ENCODE measurements around the gene VAV3.
A peak's percentile ranks its signal among the peaks of the same experiment; 100 is the strongest.

The VAV3 gene

GRCh38 chr1:107899655-107900054, 65.3 kb downstream of the VAV3 start:
- Histone ChIP-seq H3K27ac (ENCODE audit: low read depth, low read length) (peak overlapping the region; percentile 71), H3K4me1 (ENCODE audit: control insufficient read depth, low read length) (peaks cover 67% of the 10 kb centered on the region), H4K20me1 (ENCODE audit: control insufficient read depth, insufficient read depth, low read depth, low read length) (no peaks in the 10 kb centered on the region), H3K79me2 (ENCODE audit: control insufficient read depth, low read length) (no peaks in the 10 kb centered on the region), H3F3A (ENCODE audit: control insufficient read depth, insufficient read depth) (peaks cover 7% of the 10 kb centered on the region), H3K9me2 (replicated peaks; ENCODE audit: control insufficient read depth, low read length) (no peaks in the 10 kb centered on the region), H3K9me3 (ENCODE audit: control insufficient read depth, insufficient read depth, low read length) (no peaks in the 10 kb centered on the region), H3K4me3 (ENCODE audit: low read length) (peak overlapping the region; percentile 50), H3K27me3 (ENCODE audit: control insufficient read depth, low read length) (no peaks in the 10 kb centered on the region), H3K36me3 (ENCODE audit: control insufficient read depth, low read length) (no peaks in the 10 kb centered on the region), H3K4me2 (ENCODE audit: low read length) (peak overlapping the region; percentile 67)
- TF ChIP-seq EZH2phosphoT487 (IDR thresholded peaks at IDR 0.05; ENCODE audit: borderline replicate concordance, low read length) (no peak), CTCF (IDR thresholded peaks at IDR 0.05; ENCODE audit: low read depth, low read length, poor library complexity, severe bottlenecking) (no peak)

- peaks cover 3% of the 10 kb centered on the region; the same call in 1 of the 2 replicates for H3K9me3 ChIP-seq (ENCODE audit: control insufficient read depth, insufficient read depth, low read length)
- no peaks in the 10 kb centered on the region for H3K9me2 ChIP-seq (replicated peaks; ENCODE audit: control insufficient read depth, low read length)
- no peaks in the 10 kb centered on the region for H3K79me2 ChIP-seq (ENCODE audit: control insufficient read depth, low read length)
- H3K27me3 ChIP-seq (ENCODE audit: control insufficient read depth, low read length) = no peaks in the 10 kb centered on the region
- no peaks in the 10 kb centered on the region for H3K36me3 ChIP-seq (ENCODE audit: control insufficient read depth, low read length)
- no peak for TF ChIP-seq EZH2phosphoT487 (IDR thresholded peaks at IDR 0.05; ENCODE audit: borderline replicate concordance, low read length)
- no peak for TF ChIP-seq CTCF (IDR thresholded peaks at IDR 0.05; ENCODE audit: low read depth, low read length, poor library complexity, severe bottlenecking)
- peaks cover 76% of the 10 kb centered on the region for H3K4me1 ChIP-seq (ENCODE audit: control insufficient read depth, low read length)
- H3K4me3 ChIP-seq (ENCODE audit: low read length) = peak overlapping the region; percentile 46
- peaks cover 7% of the 10 kb centered on the region for H3F3A ChIP-seq (ENCODE audit: control insufficient read depth, insufficient read depth)
- H3K27ac ChIP-seq (ENCODE audit: low read depth, low read length) = peak overlapping the region; percentile 34
- H3K4me2 ChIP-seq (ENCODE audit: low read length) = peak overlapping the region; percentile 63
- H4K20me1 ChIP-seq (ENCODE audit: control insufficient read depth, insufficient read depth, low read depth, low read length) = no peaks in the 10 kb centered on the region
Measured at GRCh38 chr1:107897438-107898345, 67.3 kb downstream of the VAV3 start.

- no peaks in the 10 kb centered on the region for H3K79me2 ChIP-seq (ENCODE audit: control insufficient read depth, low read length)
- H3K27me3 ChIP-seq (ENCODE audit: control insufficient read depth, low read length) = no peaks in the 10 kb centered on the region
- peaks cover 3% of the 10 kb centered on the region; the same call in 1 of the 2 replicates for H3K9me3 ChIP-seq (ENCODE audit: control insufficient read depth, insufficient read depth, low read length)
- H3K9me2 ChIP-seq (replicated peaks; ENCODE audit: control insufficient read depth, low read length) = no peaks in the 10 kb centered on the region
- TF ChIP-seq EZH2phosphoT487 (IDR thresholded peaks at IDR 0.05; ENCODE audit: borderline replicate concordance, low read length) (no peak), CTCF (IDR thresholded peaks at IDR 0.05; ENCODE audit: low read depth, low read length, poor library complexity, severe bottlenecking) (no peak)
- H3K4me3 ChIP-seq (ENCODE audit: low read length) = no peak overlapping the region
- H3F3A ChIP-seq (ENCODE audit: control insufficient read depth, insufficient read depth) = peaks cover 7% of the 10 kb centered on the region
- no peaks in the 10 kb centered on the region for H4K20me1 ChIP-seq (ENCODE audit: control insufficient read depth, insufficient read depth, low read depth, low read length)
- peaks cover 76% of the 10 kb centered on the region for H3K4me1 ChIP-seq (ENCODE audit: control insufficient read depth, low read length)
- no peaks in the 10 kb centered on the region for H3K36me3 ChIP-seq (ENCODE audit: control insufficient read depth, low read length)
- H3K27ac ChIP-seq (ENCODE audit: low read depth, low read length) = peak overlapping the region; percentile 34
- H3K4me2 ChIP-seq (ENCODE audit: low read length) = peak overlapping the region; percentile 63
Measured at GRCh38 chr1:107896936-107897335, 68.0 kb downstream of the VAV3 start.
